OCI-LY3 (cell line): ENCODE results near the gene SATB2.

Source experiments
- H2AFZ ChIP-seq: fragments of 200-600, 300-600 bp; shearing (Covaris generic); 2 replicates; pipeline ENCODE4 v1.6.0; 2014; ENCODE audit warnings: antibody characterized with exemption, low read depth, low read length
- H3K27ac ChIP-seq: fragments of 200-600, 300-600 bp; sonication (generic); 2 replicates; pipeline ENCODE4 v1.5.1; 2014; ENCODE audit warnings: mild to moderate bottlenecking, low read length, moderate library complexity, mixed read lengths
- H3K27me3 ChIP-seq: fragments of 200-600, 300-600 bp; sonication (generic); 2 replicates; pipeline ENCODE4 v1.6.1; 2014; ENCODE audit warnings: low read depth, low read length, mixed read lengths
- H3K36me3 ChIP-seq: fragments of 200-600, 300-600 bp; sonication (generic); replicated peaks from 2 replicates; pipeline ENCODE3; 2014; ENCODE audit warnings: low read depth, low read length, mixed read lengths
- H3K4me1 ChIP-seq: fragments of 300-600, 200-600 bp; sonication (generic); 2 replicates; pipeline ENCODE4 v1.6.1; 2014; ENCODE audit warnings: low read length, mixed read lengths
- H3K4me2 ChIP-seq: fragments of 200-600, 300-600 bp; sonication (generic); 2 replicates; pipeline ENCODE4 v1.6.1; 2014; ENCODE audit warnings: low read length, mixed read lengths
- H3K4me3 ChIP-seq: fragments of 300-600, 200-600 bp; sonication (generic); 2 replicates; pipeline ENCODE4 v1.5.1; 2014; ENCODE audit warnings: antibody characterized with exemption, mild to moderate bottlenecking, low read length, moderate library complexity
- H3K79me2 ChIP-seq: fragments of 300-600, 200-600 bp; shearing (Covaris generic); 2 replicates; pipeline ENCODE4 v1.6.1; 2014; ENCODE audit warnings: mild to moderate bottlenecking, low read length, mixed read lengths
- H3K9ac ChIP-seq: fragments of 300-600, 200-600 bp; shearing (Covaris generic); 2 replicates; pipeline ENCODE4 v1.6.0; 2014; ENCODE audit warnings: mild to moderate bottlenecking, low read length, moderate library complexity
- H3K9me3 ChIP-seq: fragments of 200-600, 300-600 bp; shearing (Covaris generic); 2 replicates; pipeline ENCODE4 v1.6.1; 2014; ENCODE audit warnings: low read length, mixed read lengths; ENCODE audit not compliant: insufficient read depth
- H4K20me1 ChIP-seq: fragments of 200-600, 300-600 bp; sonication (generic); 2 replicates; pipeline ENCODE4 v1.6.1; 2016; ENCODE audit warnings: low read length, mixed read lengths; ENCODE audit not compliant: insufficient read depth
- CTCF ChIP-seq: fragments of 200-600, 300-600 bp; sonication (generic); IDR thresholded peaks from 2 replicates; pipeline ENCODE4 v1.5.1; 2014; ENCODE audit warnings: antibody characterized with exemption, low read length, low read depth
- EZH2phosphoT487 ChIP-seq: fragments of 200-600 bp; shearing (Covaris generic); IDR thresholded peaks from 2 replicates; pipeline ENCODE4 v1.6.1; 2018; ENCODE audit warnings: antibody characterized with exemption, mixed run types, low read depth

The SATB2 gene

DNA sequence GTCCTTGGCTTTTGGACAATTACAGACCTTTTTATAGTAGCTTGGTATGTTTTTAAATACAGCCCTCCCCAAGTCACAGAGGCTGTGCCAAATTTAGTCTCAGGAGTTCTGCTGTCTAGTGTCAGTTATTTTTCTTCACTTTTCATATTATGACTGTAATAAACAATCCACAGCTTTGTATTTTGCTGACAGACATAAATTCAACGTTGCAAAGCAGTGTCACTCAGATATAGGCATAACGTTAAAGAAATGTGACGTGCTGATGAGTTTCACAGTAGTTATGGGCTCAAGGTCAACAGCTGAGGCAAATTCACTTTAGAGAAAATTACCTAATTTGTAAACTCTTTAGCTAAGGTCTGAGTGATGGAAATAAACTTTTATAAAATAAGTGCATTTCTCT, 151.6 kb downstream of the SATB2 start:
- peaks cover 9% of the 10 kb centered on the region; the same call in 1 of the 2 replicates for H3K9me3 ChIP-seq
- no peak overlapping the region for H3K9ac ChIP-seq
- H3K79me2 ChIP-seq, result no peaks in the 10 kb centered on the region
- no peaks in the 10 kb centered on the region for H3K36me3 ChIP-seq
- TF ChIP-seq CTCF (no peak), EZH2phosphoT487 (no peak)
- no peaks in the 10 kb centered on the region for H3K27me3 ChIP-seq
- no peak overlapping the region for H2AFZ ChIP-seq
- H3K4me3 ChIP-seq, result no peak overlapping the region
- H3K4me1 ChIP-seq, result no peaks in the 10 kb centered on the region
- H4K20me1 ChIP-seq, result no peaks in the 10 kb centered on the region
- H3K27ac ChIP-seq, result no peak overlapping the region
- H3K4me2 ChIP-seq, result no peak overlapping the region

- no peak overlapping the region for H3K4me2 ChIP-seq
- H3K9me3 ChIP-seq, result no peaks in the 10 kb centered on the region
- H3K27ac ChIP-seq, result no peak overlapping the region
Measured at GRCh38 chr2:199303728-199304177, 154.0 kb downstream of the SATB2 start.

DNA sequence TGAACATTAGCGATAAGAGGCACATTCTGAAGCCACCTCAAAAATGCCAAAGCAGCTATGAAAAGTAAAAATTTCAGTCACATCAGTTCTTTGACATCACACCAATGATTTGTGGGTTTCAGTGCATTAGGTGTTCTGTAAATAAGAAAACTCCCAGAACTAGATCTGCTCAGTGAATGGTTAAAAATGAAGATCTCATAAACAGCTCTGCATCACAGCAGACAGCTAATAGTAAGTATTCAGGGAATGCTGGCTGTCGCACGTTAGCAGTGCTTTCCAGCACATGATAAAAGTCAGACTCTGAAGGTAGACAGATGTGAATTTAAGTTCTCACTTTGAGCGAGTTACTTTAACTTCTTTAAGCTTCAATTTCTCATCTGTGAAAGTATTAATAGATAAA, 154.9 kb downstream of the SATB2 start:
- H3K4me2 ChIP-seq, result no peak overlapping the region
- no peak overlapping the region for H3K9ac ChIP-seq
- H3K79me2 ChIP-seq, result no peaks in the 10 kb centered on the region
- no peak overlapping the region for H2AFZ ChIP-seq
- H3K4me3 ChIP-seq, result no peak overlapping the region
- no peaks in the 10 kb centered on the region for H3K36me3 ChIP-seq
- no peaks in the 10 kb centered on the region for H3K27me3 ChIP-seq
- no peak overlapping the region for H3K27ac ChIP-seq
- H4K20me1 ChIP-seq, result no peaks in the 10 kb centered on the region
- TF ChIP-seq CTCF (no peak), EZH2phosphoT487 (no peak)
- no peaks in the 10 kb centered on the region for H3K9me3 ChIP-seq
- H3K4me1 ChIP-seq, result no peaks in the 10 kb centered on the region

More at GRCh38 chr2:199303728-199304177, 154.0 kb downstream of the SATB2 start:
- H3K4me3 ChIP-seq, result no peak overlapping the region
- no peaks in the 10 kb centered on the region for H4K20me1 ChIP-seq
- no peaks in the 10 kb centered on the region for H3K27me3 ChIP-seq
- H3K4me1 ChIP-seq, result no peaks in the 10 kb centered on the region
- no peak for TF ChIP-seq CTCF
- no peak for TF ChIP-seq EZH2phosphoT487
- H3K79me2 ChIP-seq, result no peaks in the 10 kb centered on the region
- no peak overlapping the region for H3K9ac ChIP-seq
- H2AFZ ChIP-seq, result no peak overlapping the region
- H3K36me3 ChIP-seq, result no peaks in the 10 kb centered on the region

GRCh38 chr2:199288424-199288823, 169.3 kb downstream of the SATB2 start:
- Histone ChIP-seq H2AFZ (no peak overlapping the region), H4K20me1 (no peaks in the 10 kb centered on the region), H3K79me2 (no peaks in the 10 kb centered on the region), H3K4me3 (no peak overlapping the region), H3K9me3 (no peaks in the 10 kb centered on the region), H3K4me2 (no peak overlapping the region), H3K27ac (no peak overlapping the region), H3K36me3 (no peaks in the 10 kb centered on the region), H3K9ac (no peak overlapping the region), H3K4me1 (no peaks in the 10 kb centered on the region), H3K27me3 (no peaks in the 10 kb centered on the region)
- TF ChIP-seq EZH2phosphoT487 (no peak), CTCF (no peak)
